Measurements from ENCODE around the gene FNIP1. TPM values are rescaled to one million over a fixed set of nuclear protein-coding genes. Genes with fewer than 3 reads are reported as not detected.

Gene FNIP1
- total and polyA plus RNA-seq, 2 of the 8 experiments (the other 6 are each of a cell fraction or from before 2014, with no cell fraction given): 3.5 to 17.3 TPM

DNA sequence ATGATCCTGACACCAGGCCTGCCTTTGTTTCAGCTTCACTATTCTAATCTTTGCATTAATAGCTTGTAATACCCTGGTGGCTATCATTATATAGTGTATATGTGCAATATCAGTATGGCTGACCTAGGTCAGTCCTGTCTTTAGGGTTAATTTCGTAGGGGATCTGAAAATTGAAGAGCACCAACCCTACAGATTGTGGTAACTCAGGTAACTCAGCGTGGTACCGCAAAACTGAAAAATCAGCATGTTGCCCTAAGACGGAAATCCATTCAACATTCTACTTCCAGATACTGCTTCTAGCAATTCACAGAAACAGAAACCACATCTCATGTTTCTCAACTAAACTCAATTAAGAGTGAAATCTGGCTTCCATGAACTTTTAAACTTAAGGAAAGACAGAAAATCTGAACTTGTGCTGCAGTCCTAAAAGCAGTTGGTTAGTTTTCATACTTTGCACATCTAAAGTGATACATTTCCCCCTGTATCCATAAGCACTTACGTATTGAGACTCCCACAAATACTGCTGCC, 78.3 kb downstream of the FNIP1 start:
- Histone ChIP-seq H3K9ac (replicated peaks in 1 of 4; ENCODE audit: extremely low read depth in 1 of 4, low read depth in 3 of 4, low read length in 3 of 4) (no peak overlapping the region), H3K9me3 (ENCODE audit: insufficient read depth in 2 of 2, low read depth in 1 of 2, low read length in 1 of 2) (no peaks in the 10 kb centered on the region), H2BK20ac (ENCODE audit: low read length) (no peak overlapping the region), H3K56ac (replicated peaks; ENCODE audit: insufficient read length, low read depth, low read length) (no peak overlapping the region), H3K23ac (ENCODE audit: insufficient read length) (no peak overlapping the region), H3K4ac (replicated peaks; ENCODE audit: insufficient read length, low read depth, low read length) (no peak overlapping the region), H3K14ac (ENCODE audit: insufficient read length) (no peak overlapping the region), H3K79me1 (ENCODE audit: low read depth, low read length) (no peaks in the 10 kb centered on the region), H2BK12ac (ENCODE audit: low read depth, low read length) (no peak overlapping the region), H2AFZ (ENCODE audit: low read length) (no peak overlapping the region), H3K27ac (ENCODE audit: low read depth, low read length) (no peak overlapping the region), H2BK15ac (ENCODE audit: low read length) (no peak overlapping the region), H3K79me2 (ENCODE audit: control insufficient read depth in 1 of 2, insufficient read depth in 2 of 2, low read length in 2 of 2) (no peaks in the 10 kb centered on the region), H4K8ac (ENCODE audit: extremely low read depth, insufficient read depth, low read length) (no peak overlapping the region), H4K5ac (ENCODE audit: insufficient read length, low read depth, low read length) (no peak overlapping the region), H2BK5ac (ENCODE audit: low read depth, low read length) (no peak overlapping the region), H3K36me3 (ENCODE audit: control insufficient read depth in 2 of 4, insufficient read depth in 4 of 4, low read length in 3 of 4) (peaks cover 0 to 3% (median 0%) of the 10 kb centered on the region in 4 experiments; a peak in 2 of 8 replicates), H4K91ac (replicated peaks; ENCODE audit: insufficient read length, low read length) (no peak overlapping the region), H2AK5ac (ENCODE audit: low read depth, low read length) (no peak overlapping the region), H2BK120ac (replicated peaks; ENCODE audit: low read depth, low read length) (no peak overlapping the region), H3K4me3 (ENCODE audit: extremely low read depth in 1 of 4, insufficient read depth in 2 of 4, low read depth in 3 of 4, low read length in 4 of 4) (no peak overlapping the region), H3K27me3 (replicated peaks in 1 of 4; ENCODE audit: control insufficient read depth in 3 of 4, extremely low read depth in 1 of 4, insufficient read depth in 3 of 4, low read length in 3 of 4) (no peaks in the 10 kb centered on the region), H3K23me2 (ENCODE audit: low read depth, low read length) (no peaks in the 10 kb centered on the region), H3K18ac (ENCODE audit: extremely low read depth, low read length) (no peak overlapping the region), H3K4me2 (ENCODE audit: insufficient read depth in 1 of 2, low read depth in 2 of 2, low read length in 2 of 2) (no peak overlapping the region), H4K20me1 (replicated peaks in 1 of 2; ENCODE audit: control insufficient read depth in 1 of 2, insufficient read depth in 2 of 2, low read length in 2 of 2) (no peaks in the 10 kb centered on the region), H3K4me1 (replicated peaks in 1 of 4; ENCODE audit: control insufficient read depth in 3 of 4, insufficient read depth in 4 of 4, low read length in 3 of 4) (no peaks in the 10 kb centered on the region)
- TF ChIP-seq TEAD4 (IDR thresholded peaks at IDR 0.05; ENCODE audit: low read depth, low read length) (no peak), CBX8 (IDR thresholded peaks at IDR 0.05; ENCODE audit: borderline replicate concordance, low read depth, low read length) (no peak), YY1 (IDR thresholded peaks at IDR 0.05; ENCODE audit: low read depth, low read length) (no peak), NRF1 (IDR thresholded peaks at IDR 0.05; ENCODE audit: low read depth, low read length) (no peak), PHF8 (conservative IDR thresholded peaks at IDR 0.05; ENCODE audit: low read depth, low read length) (no peak), CTBP2 (IDR thresholded peaks at IDR 0.05; ENCODE audit: borderline replicate concordance, insufficient read depth, insufficient read length, low read length) (no peak), SP1 (IDR thresholded peaks at IDR 0.05; ENCODE audit: low read depth, low read length) (no peak), HDAC6 (IDR thresholded peaks at IDR 0.05; ENCODE audit: low read depth, low read length) (no peak)
- FAIRE-seq (no peak), DNase-seq (ENCODE audit: low read depth in 1 of 2, low spot score in 2 of 2) (no peak)
- ChIA-PET CTCF (ENCODE audit: partially characterized antibody) (interaction anchor here (0.6 to 0.7 kb wide), 2 partner anchors 29 to 80 kb away, joined by 3 read pairs; no protein-coding TSS in a partner anchor), POLR2A (ENCODE audit: partially characterized antibody) (interaction anchor here (0.9 kb wide), 1 partner anchor 11 kb away, joined by 4 read pairs; no protein-coding TSS in a partner anchor)
- WGBS, 2 experiments (ENCODE audit: extremely low coverage in 1 of 2, insufficient coverage in 1 of 2, insufficient read length in 1 of 2, insufficient replicate concordance in 2 of 2, low coverage in 1 of 2, low lambda C conversion rate in 2 of 2, missing lambda C conversion rate in 1 of 2): 96% methylated on average over 5 of the region's 5 CpGs; no CpG with 5 or more reads in 1 of the 2 experiments
